ENCODE results near the gene TMX3. TPM values are rescaled to one million over a fixed set of nuclear protein-coding genes. Genes with fewer than 3 reads are reported as not detected.
A peak's percentile ranks its signal among the peaks of the same experiment; 100 is the strongest.

Gene TMX3
- total RNA-seq, 1 experiment from 2014 or later, result 32.2 TPM

GRCh38 chr18:68714366-68714711 lies 569 bp downstream of the TMX3 start:
- peak; percentile 46 for DNase-seq (ENCODE audit: low spot score)
- in situ Hi-C loops (cut with HindIII; ENCODE audit: low sequenced_read_pairs), result no loop called here

GRCh38 chr18:68713796-68714195 lies 1.1 kb downstream of the TMX3 start:
- DNase-seq (ENCODE audit: low spot score), result no peak
- in situ Hi-C loops (cut with HindIII; ENCODE audit: low sequenced_read_pairs), result no loop called here

GRCh38 chr18:68713131-68713530 lies 1.8 kb downstream of the TMX3 start:
- in situ Hi-C loops (cut with HindIII; ENCODE audit: low sequenced_read_pairs), result no loop called here
- DNase-seq (ENCODE audit: low spot score), result no peak

- in situ Hi-C loops (cut with HindIII; ENCODE audit: low sequenced_read_pairs), result no loop called here
- DNase-seq (ENCODE audit: low spot score), result no peak
Observed at GRCh38 chr18:68707646-68708045, 7.3 kb downstream of the TMX3 start.

GRCh38 chr18:68705119-68705518 lies 9.8 kb downstream of the TMX3 start:
- in situ Hi-C loops (cut with HindIII; ENCODE audit: low sequenced_read_pairs), result no loop called here
- no peak for DNase-seq (ENCODE audit: low spot score)

- DNase-seq (ENCODE audit: low spot score), result no peak
- in situ Hi-C loops (cut with HindIII; ENCODE audit: low sequenced_read_pairs), result no loop called here
Observed at GRCh38 chr18:68703326-68703725, 11.6 kb downstream of the TMX3 start.

- DNase-seq (ENCODE audit: low spot score), result no peak
- in situ Hi-C loops (cut with HindIII; ENCODE audit: low sequenced_read_pairs), result no loop called here
Observed at GRCh38 chr18:68701353-68701752, 13.6 kb downstream of the TMX3 start.

- no peak for DNase-seq (ENCODE audit: low spot score)
- in situ Hi-C loops (cut with HindIII; ENCODE audit: low sequenced_read_pairs), result no loop called here
Observed at GRCh38 chr18:68699043-68699442, 15.9 kb downstream of the TMX3 start.

- no peak for DNase-seq (ENCODE audit: low spot score)
- in situ Hi-C loops (cut with HindIII; ENCODE audit: low sequenced_read_pairs), result no loop called here
Observed at GRCh38 chr18:68696937-68697336, 18.0 kb downstream of the TMX3 start.

- DNase-seq (ENCODE audit: low spot score), result peak; percentile 63
- in situ Hi-C loops (cut with HindIII; ENCODE audit: low sequenced_read_pairs), result no loop called here
Observed at GRCh38 chr18:68694316-68694715, 20.6 kb downstream of the TMX3 start.

- no peak for DNase-seq (ENCODE audit: low spot score)
- in situ Hi-C loops (cut with HindIII; ENCODE audit: low sequenced_read_pairs), result no loop called here
Observed at GRCh38 chr18:68693091-68693815, 21.7 kb downstream of the TMX3 start.

GRCh38 chr18:68679528-68679927 lies 35.4 kb downstream of the TMX3 start:
- in situ Hi-C loops (cut with HindIII; ENCODE audit: low sequenced_read_pairs), result no loop called here

GRCh38 chr18:68676913-68677312 lies 38.0 kb downstream of the TMX3 start:
- peak; percentile 47 for DNase-seq (ENCODE audit: low spot score)
- in situ Hi-C loops (cut with HindIII; ENCODE audit: low sequenced_read_pairs), result no loop called here

More at GRCh38 chr18:68679528-68679927, 35.4 kb downstream of the TMX3 start:
- DNase-seq (ENCODE audit: low spot score), result peak; percentile 76

- in situ Hi-C loops (cut with HindIII; ENCODE audit: low sequenced_read_pairs), result no loop called here
Observed at GRCh38 chr18:68667121-68667520, 47.8 kb downstream of the TMX3 start.

GRCh38 chr18:68666381-68666780 lies 48.5 kb downstream of the TMX3 start:
- in situ Hi-C loops (cut with HindIII; ENCODE audit: low sequenced_read_pairs), result no loop called here
- DNase-seq (ENCODE audit: low spot score), result no peak

More at GRCh38 chr18:68667121-68667520, 47.8 kb downstream of the TMX3 start:
- no peak for DNase-seq (ENCODE audit: low spot score)

GRCh38 chr18:68665628-68666027 lies 49.3 kb downstream of the TMX3 start:
- in situ Hi-C loops (cut with HindIII; ENCODE audit: low sequenced_read_pairs), result no loop called here
- DNase-seq (ENCODE audit: low spot score), result no peak

- no peak for DNase-seq (ENCODE audit: low spot score)
- in situ Hi-C loops (cut with HindIII; ENCODE audit: low sequenced_read_pairs), result no loop called here
Observed at GRCh38 chr18:68662754-68663153, 52.2 kb downstream of the TMX3 start.

GRCh38 chr18:68660354-68661183 lies 54.3 kb downstream of the TMX3 start:
- in situ Hi-C loops (cut with HindIII; ENCODE audit: low sequenced_read_pairs), result no loop called here
- DNase-seq (ENCODE audit: low spot score), result peak; percentile 77

- DNase-seq (ENCODE audit: low spot score), result no peak
- in situ Hi-C loops (cut with HindIII; ENCODE audit: low sequenced_read_pairs), result no loop called here
Observed at GRCh38 chr18:68648191-68648590, 66.7 kb downstream of the TMX3 start.

GRCh38 chr18:68642003-68642402 lies 72.9 kb downstream of the TMX3 start:
- no peak for DNase-seq (ENCODE audit: low spot score)
- in situ Hi-C loops (cut with HindIII; ENCODE audit: low sequenced_read_pairs), result no loop called here

GRCh38 chr18:68640861-68641260 lies 74.0 kb downstream of the TMX3 start:
- in situ Hi-C loops (cut with HindIII; ENCODE audit: low sequenced_read_pairs), result no loop called here

More at GRCh38 chr18:68640861-68641260, 74.0 kb downstream of the TMX3 start:
- no peak for DNase-seq (ENCODE audit: low spot score)

Measured in G401 (cell line).